IMR-90 (cell line): Measurements from ENCODE around the gene IFI27L2.

ENCODE experiments used
- CTCF ChIP-seq: conservative IDR thresholded peaks from 2 replicates; pipeline ENCODE4 v1.5.1; 2012; ENCODE audit warnings: mild to moderate bottlenecking, low read depth, low read length, improper control_type of control experiment
- ELK1 ChIP-seq: fragments of 150-350 bp; IDR thresholded peaks from 2 replicates; pipeline ENCODE4 v1.6.1; 2016; ENCODE audit warnings: low read depth, mild to moderate bottlenecking, low read length, moderate library complexity, borderline replicate concordance
- MAFK ChIP-seq: IDR thresholded peaks from 2 replicates; pipeline ENCODE4 v1.6.1; 2012; ENCODE audit warnings: low read depth, low read length, improper control_type of control experiment
- POLR2A ChIP-seq: IDR thresholded peaks from 2 replicates; pipeline ENCODE4 v1.6.1; 2012; ENCODE audit warnings: mild to moderate bottlenecking, low read depth, low read length
- RAD21 ChIP-seq: IDR thresholded peaks from 2 replicates; pipeline ENCODE4 v1.6.1; 2012; ENCODE audit warnings: low read length, improper control_type of control experiment

DNA sequence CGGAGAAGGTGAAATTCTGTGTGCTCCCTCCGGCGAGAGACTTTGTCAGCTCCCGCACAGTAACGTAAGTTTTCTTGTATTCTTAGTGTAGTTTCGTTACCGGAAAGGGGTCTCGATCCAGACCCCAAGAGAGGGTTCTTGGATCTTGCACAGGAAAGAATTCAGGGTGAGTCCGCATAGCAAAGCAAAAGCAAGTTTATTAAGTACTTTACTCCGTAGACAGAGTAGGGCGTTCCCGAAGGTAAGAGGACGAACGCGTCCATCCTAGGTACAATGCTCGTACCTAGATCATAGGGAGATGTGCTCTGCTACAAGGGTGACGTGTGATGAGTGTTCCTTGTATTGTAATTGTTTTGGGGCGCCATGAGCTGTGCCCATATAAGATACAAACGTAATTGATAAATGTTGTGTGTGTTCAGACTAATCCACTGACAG is 48.0 kb downstream of the IFI27L2 start:
- TF ChIP-seq CTCF (no peak), POLR2A (no peak), ELK1 (no peak), RAD21 (no peak), MAFK (no peak)
